Neural cell (in vitro differentiated cells): ENCODE results near the gene POLR2B. TPM values are rescaled to one million over a fixed set of nuclear protein-coding genes. Genes with fewer than 3 reads are reported as not detected.

Experiments used
- H2AFZ ChIP-seq: fragments of 200-600, 300-800 bp; sonication (generic), shearing (Covaris generic); 2 replicates; pipeline ENCODE4 v1.6.0; 2014; ENCODE audit warnings: low read depth, mild to moderate bottlenecking, antibody characterized with exemption, low read length, moderate library complexity
- H3F3A ChIP-seq: fragments of 200-600 bp; shearing (Covaris generic); 2 replicates; pipeline ENCODE4 v1.6.1; 2016; ENCODE audit warnings: mild to moderate bottlenecking, moderate library complexity, mixed read lengths, antibody characterized with exemption, low read length; ENCODE audit not compliant: insufficient read depth, poor library complexity, severe bottlenecking
- H3K27ac ChIP-seq: fragments of 200-600, 300-800 bp; sonication (generic), shearing (Covaris generic); 2 replicates; pipeline ENCODE4 v1.5.1; 2014; ENCODE audit warnings: mild to moderate bottlenecking, low read length, moderate library complexity
- H3K27me3 ChIP-seq: fragments of 300-800, 200-600 bp; sonication (generic), shearing (Covaris generic); 2 replicates; pipeline ENCODE4 v1.6.0; 2014; ENCODE audit warnings: mild to moderate bottlenecking, low read depth, low read length, moderate library complexity; ENCODE audit not compliant: insufficient read depth
- H3K36me3 ChIP-seq: fragments of 300-800, 200-600 bp; sonication (generic), shearing (Covaris generic); 2 replicates; pipeline ENCODE4 v1.5.1; 2014; ENCODE audit warnings: mild to moderate bottlenecking, antibody characterized with exemption, low read length, moderate library complexity; ENCODE audit not compliant: insufficient read depth
- H3K4me2 ChIP-seq: fragments of 300-800, 200-600 bp; sonication (generic), shearing (Covaris generic); 2 replicates; pipeline ENCODE4 v1.6.0; 2014; ENCODE audit warnings: mild to moderate bottlenecking, low read length
- H3K4me3 ChIP-seq: fragments of 300-800, 200-600 bp; sonication (generic), shearing (Covaris generic); 2 replicates; pipeline ENCODE4 v1.5.1; 2014; ENCODE audit warnings: mild to moderate bottlenecking, low read length, moderate library complexity
- H3K79me2 ChIP-seq: fragments of 200-600 bp; shearing (Covaris generic); replicated peaks from 2 replicates; pipeline ENCODE4 v1.6.0; 2014; ENCODE audit warnings: mild to moderate bottlenecking, low read length, moderate library complexity; ENCODE audit not compliant: insufficient read depth
- H3K9ac ChIP-seq: fragments of 300-800, 200-600 bp; sonication (generic), shearing (Covaris generic); 2 replicates; pipeline ENCODE4 v1.6.1; 2016; ENCODE audit warnings: mild to moderate bottlenecking, low read length, mixed read lengths
- H3K9me2 ChIP-seq: fragments of 200-600 bp; shearing (Covaris generic); 2 replicates; pipeline ENCODE4 v1.6.1; 2016; ENCODE audit warnings: mild to moderate bottlenecking, low read length, mixed read lengths; ENCODE audit not compliant: insufficient read depth
- H3K9me3 ChIP-seq: fragments of 200-600, 300-800 bp; sonication (generic), shearing (Covaris generic); 2 replicates; pipeline ENCODE4 v1.6.1; 2016; ENCODE audit warnings: mild to moderate bottlenecking, mixed run types, low read length, moderate library complexity, mixed read lengths
- H4K20me1 ChIP-seq: fragments of 200-600 bp; shearing (Covaris generic); 2 replicates; pipeline ENCODE4 v1.6.1; 2016; ENCODE audit warnings: mild to moderate bottlenecking, mixed run types; ENCODE audit not compliant: insufficient read depth
- EP300 ChIP-seq: fragments of 450-650 bp; conservative IDR thresholded peaks from 2 replicates; pipeline ENCODE4 v1.6.1; 2014; ENCODE audit warnings: antibody characterized with exemption, mild to moderate bottlenecking, moderate library complexity; ENCODE audit not compliant: poor library complexity, severe bottlenecking
- EZH2 ChIP-seq: fragments of 200-600, 300-800 bp; shearing (Covaris generic), sonication (generic); IDR thresholded peaks from 2 replicates; pipeline ENCODE4 v1.6.1; 2014; ENCODE audit warnings: antibody characterized with exemption, low read length, borderline replicate concordance, mild to moderate bottlenecking; ENCODE audit not compliant: insufficient read depth, poor library complexity, severe bottlenecking
- MXI1 ChIP-seq: fragments of 450-650 bp; conservative IDR thresholded peaks from 2 replicates; pipeline ENCODE4 v1.6.1; 2014; ENCODE audit warnings: antibody characterized with exemption, mild to moderate bottlenecking; ENCODE audit not compliant: poor library complexity, severe bottlenecking
- POLR2AphosphoS5 ChIP-seq: IDR thresholded peaks from 2 replicates; pipeline ENCODE4 v1.6.1; 2012
- RAD21 ChIP-seq: fragments of 450-650 bp; conservative IDR thresholded peaks from 2 replicates; pipeline ENCODE4 v1.6.1; 2014; ENCODE audit warnings: antibody characterized with exemption, mild to moderate bottlenecking, moderate library complexity
- SMC3 ChIP-seq: fragments of 450-650 bp; conservative IDR thresholded peaks from 2 replicates; pipeline ENCODE4 v1.6.1; 2014; ENCODE audit warnings: antibody characterized with exemption, mild to moderate bottlenecking, moderate library complexity; ENCODE audit not compliant: poor library complexity
- TAF1 ChIP-seq: IDR thresholded peaks from 2 replicates; pipeline ENCODE4 v1.6.1; 2012; ENCODE audit warnings: low read depth
- polyA plus RNA-seq: library from polyadenylated mRNA; depleted of rRNA; stranded (reverse); fragments of >200 nt; gene quantifications from 2 replicates; pipeline ENCODE4 v1.2.3, GENCODE V29; 2014
- TF ChIP-seq, protein P1 (sequence below): fragments of 450-650 bp; IDR thresholded peaks from 2 replicates; pipeline ENCODE4 v1.5.1; 2014; ENCODE audit warnings: antibody characterized with exemption, mild to moderate bottlenecking, moderate library complexity; ENCODE audit not compliant: poor library complexity, severe bottlenecking
- TF ChIP-seq, protein P2 (sequence below): IDR thresholded peaks from 2 replicates; pipeline ENCODE4 v1.6.1; 2012; ENCODE audit warnings: borderline replicate concordance

The POLR2B gene
- polyA plus RNA-seq, 1 donor from 2014 or later = 300 TPM

GRCh38 chr4:57040510-57040909, 61.8 kb downstream of the POLR2B start:
- Histone ChIP-seq H3K4me3 (no peak overlapping the region), H3K9me2 (no peaks in the 10 kb centered on the region), H3K9ac (no peak overlapping the region), H2AFZ (no peak overlapping the region), H3K9me3 (no peaks in the 10 kb centered on the region), H3K79me2 (no peaks in the 10 kb centered on the region), H3K27me3 (no peaks in the 10 kb centered on the region), H3F3A (no peaks in the 10 kb centered on the region), H3K4me2 (no peak overlapping the region), H3K27ac (no peak overlapping the region), H4K20me1 (no peaks in the 10 kb centered on the region), H3K36me3 (no peaks in the 10 kb centered on the region)
- TF ChIP-seq POLR2AphosphoS5 (no peak), MXI1 (no peak)

DNA sequence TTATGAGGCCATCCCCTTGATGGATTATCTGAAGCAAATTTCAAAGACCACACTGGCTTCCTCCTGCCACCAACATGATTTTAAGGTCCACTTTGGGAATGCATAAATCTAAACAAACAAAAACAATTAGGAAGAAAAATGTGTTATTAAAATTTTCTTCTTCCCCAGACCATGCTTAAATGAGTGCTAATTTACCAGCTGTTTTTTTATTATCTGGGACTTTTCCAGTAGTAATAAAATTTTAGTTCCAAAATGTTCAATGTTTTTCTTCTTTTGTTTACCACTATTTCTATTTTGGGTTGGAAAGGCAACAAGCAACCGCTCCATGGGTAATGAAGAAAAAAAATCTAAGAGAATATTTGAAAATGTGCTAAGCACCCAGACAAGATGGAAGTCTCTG, 62.3 kb downstream of the POLR2B start:
- H3K36me3 ChIP-seq = no peaks in the 10 kb centered on the region
- TF ChIP-seq, protein P1, sequence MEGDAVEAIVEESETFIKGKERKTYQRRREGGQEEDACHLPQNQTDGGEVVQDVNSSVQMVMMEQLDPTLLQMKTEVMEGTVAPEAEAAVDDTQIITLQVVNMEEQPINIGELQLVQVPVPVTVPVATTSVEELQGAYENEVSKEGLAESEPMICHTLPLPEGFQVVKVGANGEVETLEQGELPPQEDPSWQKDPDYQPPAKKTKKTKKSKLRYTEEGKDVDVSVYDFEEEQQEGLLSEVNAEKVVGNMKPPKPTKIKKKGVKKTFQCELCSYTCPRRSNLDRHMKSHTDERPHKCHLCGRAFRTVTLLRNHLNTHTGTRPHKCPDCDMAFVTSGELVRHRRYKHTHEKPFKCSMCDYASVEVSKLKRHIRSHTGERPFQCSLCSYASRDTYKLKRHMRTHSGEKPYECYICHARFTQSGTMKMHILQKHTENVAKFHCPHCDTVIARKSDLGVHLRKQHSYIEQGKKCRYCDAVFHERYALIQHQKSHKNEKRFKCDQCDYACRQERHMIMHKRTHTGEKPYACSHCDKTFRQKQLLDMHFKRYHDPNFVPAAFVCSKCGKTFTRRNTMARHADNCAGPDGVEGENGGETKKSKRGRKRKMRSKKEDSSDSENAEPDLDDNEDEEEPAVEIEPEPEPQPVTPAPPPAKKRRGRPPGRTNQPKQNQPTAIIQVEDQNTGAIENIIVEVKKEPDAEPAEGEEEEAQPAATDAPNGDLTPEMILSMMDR = no peak
- no peak for TF ChIP-seq POLR2AphosphoS5
- no peak for TF ChIP-seq EP300
- TF ChIP-seq, protein P2, sequence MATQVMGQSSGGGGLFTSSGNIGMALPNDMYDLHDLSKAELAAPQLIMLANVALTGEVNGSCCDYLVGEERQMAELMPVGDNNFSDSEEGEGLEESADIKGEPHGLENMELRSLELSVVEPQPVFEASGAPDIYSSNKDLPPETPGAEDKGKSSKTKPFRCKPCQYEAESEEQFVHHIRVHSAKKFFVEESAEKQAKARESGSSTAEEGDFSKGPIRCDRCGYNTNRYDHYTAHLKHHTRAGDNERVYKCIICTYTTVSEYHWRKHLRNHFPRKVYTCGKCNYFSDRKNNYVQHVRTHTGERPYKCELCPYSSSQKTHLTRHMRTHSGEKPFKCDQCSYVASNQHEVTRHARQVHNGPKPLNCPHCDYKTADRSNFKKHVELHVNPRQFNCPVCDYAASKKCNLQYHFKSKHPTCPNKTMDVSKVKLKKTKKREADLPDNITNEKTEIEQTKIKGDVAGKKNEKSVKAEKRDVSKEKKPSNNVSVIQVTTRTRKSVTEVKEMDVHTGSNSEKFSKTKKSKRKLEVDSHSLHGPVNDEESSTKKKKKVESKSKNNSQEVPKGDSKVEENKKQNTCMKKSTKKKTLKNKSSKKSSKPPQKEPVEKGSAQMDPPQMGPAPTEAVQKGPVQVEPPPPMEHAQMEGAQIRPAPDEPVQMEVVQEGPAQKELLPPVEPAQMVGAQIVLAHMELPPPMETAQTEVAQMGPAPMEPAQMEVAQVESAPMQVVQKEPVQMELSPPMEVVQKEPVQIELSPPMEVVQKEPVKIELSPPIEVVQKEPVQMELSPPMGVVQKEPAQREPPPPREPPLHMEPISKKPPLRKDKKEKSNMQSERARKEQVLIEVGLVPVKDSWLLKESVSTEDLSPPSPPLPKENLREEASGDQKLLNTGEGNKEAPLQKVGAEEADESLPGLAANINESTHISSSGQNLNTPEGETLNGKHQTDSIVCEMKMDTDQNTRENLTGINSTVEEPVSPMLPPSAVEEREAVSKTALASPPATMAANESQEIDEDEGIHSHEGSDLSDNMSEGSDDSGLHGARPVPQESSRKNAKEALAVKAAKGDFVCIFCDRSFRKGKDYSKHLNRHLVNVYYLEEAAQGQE = no peak
- TF ChIP-seq EZH2 = no peak
- TF ChIP-seq MXI1 = no peak
- TF ChIP-seq RAD21 = no peak
- TF ChIP-seq TAF1 = no peak
- TF ChIP-seq SMC3 = no peak

GRCh38 chr4:57042711-57043169, 64.0 kb downstream of the POLR2B start:
- Histone ChIP-seq H3K79me2 (no peaks in the 10 kb centered on the region), H3K9ac (no peak overlapping the region), H3F3A (no peaks in the 10 kb centered on the region), H3K4me3 (no peak overlapping the region), H3K4me2 (no peak overlapping the region), H3K27ac (no peak overlapping the region), H4K20me1 (no peaks in the 10 kb centered on the region), H3K9me3 (no peaks in the 10 kb centered on the region), H3K36me3 (no peaks in the 10 kb centered on the region), H2AFZ (no peak overlapping the region), H3K9me2 (no peaks in the 10 kb centered on the region), H3K27me3 (no peaks in the 10 kb centered on the region)
- no peak for TF ChIP-seq SMC3

More for the DNA sequence above, 62.3 kb downstream of the POLR2B start:
- no peak overlapping the region for H2AFZ ChIP-seq
- no peak overlapping the region for H3K4me2 ChIP-seq
- no peaks in the 10 kb centered on the region for H3K9me2 ChIP-seq
- H3F3A ChIP-seq = no peaks in the 10 kb centered on the region
- no peaks in the 10 kb centered on the region for H4K20me1 ChIP-seq
- no peaks in the 10 kb centered on the region for H3K79me2 ChIP-seq
- no peak overlapping the region for H3K9ac ChIP-seq
- no peak overlapping the region for H3K4me3 ChIP-seq
- no peaks in the 10 kb centered on the region for H3K9me3 ChIP-seq
- no peaks in the 10 kb centered on the region for H3K27me3 ChIP-seq
- H3K27ac ChIP-seq = no peak overlapping the region
